Hindlimb muscle (tissue), 1 donor: ENCODE data around the gene CIAO2A. TPM values are rescaled to one million over a fixed set of nuclear protein-coding genes. Genes with fewer than 3 reads are reported as not detected.

ENCODE experiments used
- DNase-seq: peaks from one replicate; pipeline ENCODE4 v3.0.0-alpha.2; 2013
- polyA plus RNA-seq: library from polyadenylated mRNA; unstranded; fragments of 120-200 nt; gene quantifications from one replicate; pipeline ENCODE4 v1.2.1, GENCODE V29; 2013; ENCODE audit not compliant: insufficient read length

The CIAO2A gene
- polyA plus RNA-seq, 1 donor, result 43.1 TPM

DNA sequence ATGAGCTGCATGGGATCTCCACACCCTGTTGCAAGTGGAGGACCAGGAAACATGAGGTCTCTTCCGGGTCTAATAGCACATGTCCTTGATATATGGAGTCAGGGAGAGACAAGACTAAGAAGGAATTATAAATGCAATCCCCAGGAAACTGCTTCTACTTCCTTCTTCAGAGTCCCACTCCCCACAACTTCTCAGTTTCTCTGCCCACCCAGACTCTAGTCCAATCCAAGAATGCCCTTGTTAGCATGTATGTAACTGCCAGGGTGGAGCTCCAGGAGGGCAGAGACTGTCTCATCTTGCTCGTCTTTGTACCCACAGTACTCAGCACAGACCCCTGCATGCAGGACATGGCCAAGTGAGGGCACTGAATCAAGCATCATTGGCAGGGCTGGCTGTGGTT, 55.7 kb downstream of the CIAO2A start:
- no peak for DNase-seq

DNA sequence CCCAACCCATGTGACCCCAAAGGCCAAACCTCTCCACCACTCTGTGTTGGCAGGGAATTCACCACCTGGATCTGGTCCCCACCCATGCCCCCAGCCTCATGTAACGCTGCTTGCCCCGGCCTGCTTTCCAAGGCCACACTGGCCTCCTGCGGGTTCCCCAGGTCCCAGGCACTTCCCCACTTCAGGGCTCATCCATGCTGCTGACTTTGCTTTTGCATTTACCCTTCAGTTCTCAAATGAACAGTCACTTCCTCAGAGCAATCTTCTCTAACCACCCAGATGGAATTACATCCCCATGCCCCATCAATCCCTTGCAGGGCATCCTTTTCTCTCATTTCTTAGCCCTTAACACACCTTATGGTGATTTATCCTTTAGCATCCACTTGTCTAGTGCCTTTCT, 56.5 kb downstream of the CIAO2A start:
- no peak for DNase-seq

DNA sequence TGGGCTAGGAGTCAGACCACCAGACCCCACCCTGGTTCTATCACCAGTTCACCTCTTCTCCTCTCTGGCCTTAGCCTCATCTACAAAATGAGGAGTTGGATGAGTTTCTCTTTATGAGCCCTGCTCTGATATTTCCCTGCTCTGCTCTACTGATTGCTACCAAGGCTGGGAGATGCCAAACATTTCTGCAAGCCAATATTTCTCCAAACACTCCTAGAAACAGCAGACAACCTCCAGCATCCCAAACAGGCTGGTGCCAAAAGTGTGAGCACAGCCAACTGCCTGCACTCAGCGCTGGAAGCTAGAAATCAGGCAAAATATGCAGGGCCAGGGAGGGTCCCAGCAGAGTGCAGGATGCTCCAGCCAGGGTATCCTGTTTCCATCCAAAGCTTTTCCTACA, 58.1 kb downstream of the CIAO2A start:
- DNase-seq, result no peak

DNA sequence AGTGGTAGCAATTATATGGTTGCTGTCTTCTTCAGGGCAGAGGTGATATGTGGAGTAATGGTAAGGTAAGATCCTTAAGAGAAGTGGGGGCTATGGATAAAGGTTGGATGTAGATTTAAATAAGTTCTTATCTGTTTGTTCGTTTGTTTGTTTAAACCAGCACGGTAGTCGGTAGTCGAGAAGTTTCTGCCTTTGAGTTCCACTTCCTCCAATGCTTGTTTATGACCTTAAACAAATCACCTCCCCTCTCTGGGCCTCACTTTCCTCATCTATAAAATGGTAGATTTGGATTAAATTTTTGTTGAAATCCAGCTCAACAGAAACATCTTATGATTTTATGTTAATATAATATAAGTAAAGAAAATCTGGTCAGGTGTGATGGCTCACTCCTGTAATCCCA, 59.1 kb downstream of the CIAO2A start:
- DNase-seq, result no peak

DNA sequence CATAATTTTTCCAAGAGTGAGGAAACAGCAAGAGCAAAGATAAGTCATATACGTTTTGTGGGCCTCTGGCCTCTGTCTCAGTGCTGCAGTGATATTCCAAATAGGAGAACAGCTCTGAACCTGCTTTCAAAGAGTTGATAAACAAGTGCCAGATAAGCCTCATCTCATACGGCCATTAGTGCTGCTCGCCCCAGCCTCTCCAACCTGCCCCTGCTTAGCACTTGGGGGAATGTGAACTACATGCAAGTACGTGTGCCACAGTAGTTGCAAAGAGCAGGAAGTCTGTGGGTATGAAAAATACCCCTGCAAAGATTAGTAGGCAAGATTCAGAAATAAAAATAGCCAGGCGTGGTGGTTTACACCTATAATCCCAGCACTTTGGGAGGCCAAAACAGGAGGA, 61.3 kb downstream of the CIAO2A start:
- no peak for DNase-seq

DNA sequence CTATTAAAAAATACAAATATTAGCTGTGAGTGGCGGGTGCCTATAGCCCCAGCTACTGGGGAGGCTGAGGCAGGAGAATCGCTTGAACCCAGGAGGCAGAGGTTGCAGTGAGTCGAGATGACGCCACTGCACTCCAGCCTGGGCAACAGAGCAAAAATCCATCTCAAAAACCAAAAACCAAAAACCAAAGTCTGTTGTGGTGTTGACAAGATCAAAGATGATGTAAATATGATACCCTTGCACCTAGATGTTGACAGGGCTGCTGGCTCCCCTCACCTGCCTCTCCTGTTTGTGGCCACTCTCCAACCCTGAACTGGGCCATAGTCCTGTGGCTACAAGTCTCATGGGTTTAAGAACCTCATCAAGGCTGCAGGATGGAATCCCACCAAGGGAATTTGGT, 63.5 kb downstream of the CIAO2A start:
- DNase-seq, result no peak

DNA sequence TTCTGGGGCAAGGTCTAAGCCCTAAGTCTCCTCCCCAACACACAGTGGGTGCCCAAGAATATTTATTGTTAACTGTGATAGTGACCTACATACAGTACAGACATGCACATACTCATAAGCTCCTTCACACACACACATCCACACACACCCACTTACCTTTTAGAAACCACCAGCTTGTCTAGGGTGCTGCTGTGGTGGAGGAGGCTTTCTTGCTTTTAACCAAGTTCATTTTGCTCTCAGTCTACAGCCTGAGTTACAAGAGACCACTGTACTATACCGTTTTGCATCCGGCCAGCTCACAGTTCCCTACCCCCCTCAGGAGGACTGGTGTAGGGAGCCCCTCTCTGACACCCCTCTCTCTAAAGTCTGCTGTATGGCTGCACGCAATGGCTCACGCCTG, 64.0 kb downstream of the CIAO2A start:
- no peak for DNase-seq

DNA sequence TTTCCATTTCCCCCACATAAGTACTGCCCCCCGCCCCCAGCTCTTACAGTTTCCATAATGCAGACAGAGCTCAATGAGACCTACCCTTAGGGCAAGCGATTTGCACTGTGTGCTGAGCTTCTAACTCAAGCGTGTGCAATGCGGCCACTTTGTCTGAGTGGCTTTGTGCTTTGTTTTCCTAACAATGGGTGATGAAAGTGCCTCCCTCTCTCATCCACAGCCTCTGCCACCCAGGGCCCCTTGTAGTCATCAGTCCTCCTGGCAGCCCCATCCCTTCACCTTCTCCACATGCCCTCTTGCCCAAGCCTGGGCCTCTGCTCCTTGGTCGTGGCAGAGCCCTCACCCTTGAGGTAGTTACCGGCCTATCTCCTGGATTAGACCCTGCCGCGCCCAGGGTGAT, 64.5 kb downstream of the CIAO2A start:
- DNase-seq, result no peak

DNA sequence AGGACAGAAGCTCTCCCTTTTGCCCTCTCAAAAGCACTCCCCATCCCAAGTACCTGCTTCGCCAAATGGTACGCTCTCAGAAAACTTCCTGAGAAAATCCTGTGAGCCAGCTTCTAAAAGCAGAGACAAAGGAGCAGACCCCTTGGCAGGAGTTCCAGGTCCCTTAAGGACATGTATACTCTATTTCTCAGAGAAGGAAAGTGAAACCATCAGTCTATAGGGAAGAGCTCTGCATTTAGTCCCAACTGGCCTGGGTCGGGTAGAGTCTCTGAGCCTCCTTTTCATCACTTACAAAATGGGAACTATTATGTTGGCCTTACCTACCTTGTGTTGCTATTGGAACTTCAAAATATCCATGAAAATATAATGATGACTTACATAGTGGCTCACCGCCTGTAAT, 67.0 kb downstream of the CIAO2A start:
- no peak for DNase-seq

DNA sequence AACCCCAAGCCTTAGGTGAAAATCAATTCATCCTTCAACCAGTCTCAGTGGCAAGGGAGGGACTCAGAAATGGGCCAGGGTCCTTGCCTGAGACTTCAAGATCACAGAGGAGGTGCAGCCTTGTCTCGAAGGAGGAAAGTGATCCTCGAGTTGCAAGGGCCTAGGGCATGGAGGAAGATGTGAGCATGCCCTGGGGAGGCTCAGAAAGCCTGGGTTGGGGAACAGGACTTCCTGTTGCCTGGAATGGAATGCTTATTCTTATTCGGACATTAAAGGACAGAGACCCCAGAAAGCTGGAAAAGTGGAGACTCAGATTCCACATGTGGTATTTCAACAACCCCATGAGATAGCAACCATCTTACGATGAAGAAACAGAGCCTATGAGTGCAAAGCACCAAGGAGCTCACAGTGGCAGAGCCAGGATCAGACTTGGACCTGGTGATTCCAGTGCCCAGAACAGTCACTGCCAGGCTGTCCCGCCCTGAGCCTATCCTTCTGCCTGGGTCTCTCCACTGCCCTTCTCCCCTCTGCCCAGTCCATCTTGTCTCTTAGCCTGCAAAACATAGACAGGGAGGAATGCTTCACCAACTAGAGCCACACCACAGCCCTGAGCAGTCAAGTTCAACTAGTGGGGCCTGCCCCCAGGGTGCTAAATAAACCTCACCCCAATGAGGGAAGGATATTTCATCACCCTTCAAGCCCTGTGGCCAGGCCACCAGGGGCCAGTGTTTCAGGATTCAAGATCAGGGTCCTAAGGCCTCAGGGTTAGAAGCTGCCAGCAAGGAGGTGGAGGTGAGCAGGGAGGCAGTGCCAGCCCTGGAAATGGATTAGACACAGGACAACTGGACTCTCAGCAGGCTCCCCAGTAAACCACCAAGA, 69.2 kb downstream of the CIAO2A start:
- DNase-seq, result no peak

DNA sequence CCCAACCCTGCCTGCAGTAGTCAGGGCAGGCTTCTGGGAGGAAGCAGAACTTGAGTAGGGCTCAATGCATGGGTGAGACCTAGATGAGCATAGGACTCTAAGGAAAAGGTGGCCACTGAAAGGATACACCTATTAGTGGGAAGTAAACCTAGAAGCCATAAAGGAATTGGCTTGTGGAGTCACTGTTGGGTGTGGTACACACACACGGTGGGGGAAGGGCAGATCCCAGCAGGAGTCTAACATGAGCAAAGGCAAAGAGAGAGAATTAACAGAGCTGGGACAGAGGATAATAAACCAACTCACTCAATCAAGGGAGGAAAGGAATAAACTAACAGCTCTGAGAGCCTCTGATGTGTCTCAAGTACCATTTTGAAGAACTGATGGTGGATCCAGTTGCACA, 70.4 kb downstream of the CIAO2A start:
- no peak for DNase-seq

DNA sequence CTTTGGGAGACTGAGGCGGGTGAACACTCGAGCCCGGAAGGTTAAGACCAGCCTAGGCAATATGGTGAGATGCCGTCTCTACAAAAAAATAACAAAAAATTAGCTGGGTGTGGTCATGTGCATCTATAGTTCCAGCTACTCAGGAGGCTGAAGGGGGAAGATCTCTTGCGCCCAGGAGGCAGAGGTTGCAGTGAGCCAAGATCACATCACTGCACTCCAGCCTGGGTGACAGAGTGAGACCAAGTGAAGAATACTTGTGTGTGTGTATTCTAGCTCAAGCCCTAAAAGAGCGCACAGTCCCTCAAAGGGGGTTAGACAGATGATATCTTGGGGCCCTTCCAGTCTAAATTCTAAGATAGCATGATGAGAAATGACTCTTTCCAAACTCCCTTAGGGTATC, 71.1 kb downstream of the CIAO2A start:
- DNase-seq, result no peak

Other genes with a start within 250 kb of the CIAO2A start
- gene DAPK2, start 47.4 kb downstream of the CIAO2A start, polyA plus RNA-seq, result 5.1 TPM
- 53.9 TPM for gene SNX1, start 2.1 kb upstream of the CIAO2A start, polyA plus RNA-seq
- 0.97 TPM for gene SNX22, start 57.9 kb upstream of the CIAO2A start, polyA plus RNA-seq
- 244 TPM for gene PPIB, start 69.2 kb upstream of the CIAO2A start, polyA plus RNA-seq